ENCODE measurements around the gene SSX3.
"Not testable (repeated sequence)": the region's sequence is repeated elsewhere in the genome, so short reads cannot be mapped to it uniquely, and the experiment has no call there.

DNA sequence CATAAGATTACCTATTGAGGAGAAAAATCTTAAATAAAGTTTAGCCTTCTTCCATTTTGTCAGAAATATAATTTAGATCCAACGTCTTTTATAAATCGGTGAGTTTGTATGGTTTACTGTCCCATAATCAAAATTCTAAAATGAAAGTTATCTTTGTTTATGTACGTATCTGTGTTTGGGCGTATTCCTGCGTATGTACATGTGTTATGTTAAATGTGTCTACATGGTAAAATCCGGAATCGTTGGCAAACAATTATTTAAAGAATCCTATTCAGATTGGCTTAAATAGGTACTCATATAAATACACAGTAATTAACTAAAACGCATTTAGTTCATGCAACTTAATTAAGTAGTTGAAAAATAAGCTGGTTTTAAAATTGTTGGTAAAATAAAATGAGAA is 13.9 kb upstream of the SSX3 start:
- TF ChIP-seq, protein P1, sequence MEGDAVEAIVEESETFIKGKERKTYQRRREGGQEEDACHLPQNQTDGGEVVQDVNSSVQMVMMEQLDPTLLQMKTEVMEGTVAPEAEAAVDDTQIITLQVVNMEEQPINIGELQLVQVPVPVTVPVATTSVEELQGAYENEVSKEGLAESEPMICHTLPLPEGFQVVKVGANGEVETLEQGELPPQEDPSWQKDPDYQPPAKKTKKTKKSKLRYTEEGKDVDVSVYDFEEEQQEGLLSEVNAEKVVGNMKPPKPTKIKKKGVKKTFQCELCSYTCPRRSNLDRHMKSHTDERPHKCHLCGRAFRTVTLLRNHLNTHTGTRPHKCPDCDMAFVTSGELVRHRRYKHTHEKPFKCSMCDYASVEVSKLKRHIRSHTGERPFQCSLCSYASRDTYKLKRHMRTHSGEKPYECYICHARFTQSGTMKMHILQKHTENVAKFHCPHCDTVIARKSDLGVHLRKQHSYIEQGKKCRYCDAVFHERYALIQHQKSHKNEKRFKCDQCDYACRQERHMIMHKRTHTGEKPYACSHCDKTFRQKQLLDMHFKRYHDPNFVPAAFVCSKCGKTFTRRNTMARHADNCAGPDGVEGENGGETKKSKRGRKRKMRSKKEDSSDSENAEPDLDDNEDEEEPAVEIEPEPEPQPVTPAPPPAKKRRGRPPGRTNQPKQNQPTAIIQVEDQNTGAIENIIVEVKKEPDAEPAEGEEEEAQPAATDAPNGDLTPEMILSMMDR (conservative IDR thresholded peaks at IDR 0.05; ENCODE audit: low read length), result not testable (repeated sequence)
- TF ChIP-seq EZH2phosphoT487 (IDR thresholded peaks at IDR 0.05; ENCODE audit: borderline replicate concordance, low read depth, low read length), result not testable (repeated sequence)

All from OCI-LY7 (cell line).